HUES48 (cell line): ENCODE measurements around the gene ARMC9.
A peak's percentile ranks its signal among the peaks of the same experiment; 100 is the strongest.
"Not testable (repeated sequence)": the region's sequence is repeated elsewhere in the genome, so short reads cannot be mapped to it uniquely, and the experiment has no call there.

Source experiments
- H3K27ac ChIP-seq: one replicate; pipeline ENCODE4 v1.7.0; 2013; ENCODE audit warnings: low read depth, low read length, inconsistent platforms
- H3K27me3 ChIP-seq: 2 replicates; pipeline ENCODE4 v1.6.1; 2013; ENCODE audit warnings: mild to moderate bottlenecking, low read length; ENCODE audit not compliant: control insufficient read depth, insufficient read depth
- H3K36me3 ChIP-seq: 2 replicates; pipeline ENCODE4 v1.6.1; 2013; ENCODE audit warnings: low read length; ENCODE audit not compliant: control insufficient read depth, insufficient read depth
- H3K4me1 ChIP-seq: 2 replicates; pipeline ENCODE4 v1.6.1; 2013; ENCODE audit warnings: mild to moderate bottlenecking, low read length; ENCODE audit not compliant: control insufficient read depth, insufficient read depth
- H3K4me3 ChIP-seq: 2 replicates; pipeline ENCODE4 v1.5.1; 2013; ENCODE audit warnings: mild to moderate bottlenecking, low read depth, low read length
- H3K9ac ChIP-seq: 2 replicates; pipeline ENCODE4 v1.6.1; 2013; ENCODE audit warnings: mild to moderate bottlenecking, low read depth, low read length, moderate library complexity
- H3K9me3 ChIP-seq: 2 replicates; pipeline ENCODE4 v1.6.1; 2013; ENCODE audit warnings: low read length; ENCODE audit not compliant: control insufficient read depth, insufficient read depth

The ARMC9 gene

DNA sequence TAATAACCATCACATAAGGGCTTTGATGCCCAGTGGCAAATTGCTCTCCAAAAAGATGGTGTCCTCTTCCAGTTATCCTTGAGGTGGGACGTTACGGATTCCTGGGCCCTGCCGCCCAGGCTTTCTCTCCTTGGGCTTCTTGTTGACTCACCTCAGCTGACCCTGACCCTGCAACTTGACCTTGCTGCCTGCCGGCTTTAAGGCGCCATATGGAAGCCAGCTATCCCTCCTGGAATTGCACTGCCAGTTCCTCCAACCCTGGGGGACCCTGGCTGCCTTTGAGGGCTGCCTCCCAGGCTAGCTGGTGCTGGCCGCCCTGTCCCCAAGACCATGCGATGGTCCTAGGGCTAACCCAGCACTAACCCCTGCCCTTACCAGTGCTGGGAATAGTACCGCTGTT lies 168.7 kb downstream of the ARMC9 start:
- Histone ChIP-seq H3K9me3 (no peaks in the 10 kb centered on the region), H3K36me3 (no peaks in the 10 kb centered on the region), H3K9ac (no peak overlapping the region), H3K27me3 (no peaks in the 10 kb centered on the region), H3K27ac (no peak overlapping the region), H3K4me1 (peaks cover 29% of the 10 kb centered on the region), H3K4me3 (no peak overlapping the region)

DNA sequence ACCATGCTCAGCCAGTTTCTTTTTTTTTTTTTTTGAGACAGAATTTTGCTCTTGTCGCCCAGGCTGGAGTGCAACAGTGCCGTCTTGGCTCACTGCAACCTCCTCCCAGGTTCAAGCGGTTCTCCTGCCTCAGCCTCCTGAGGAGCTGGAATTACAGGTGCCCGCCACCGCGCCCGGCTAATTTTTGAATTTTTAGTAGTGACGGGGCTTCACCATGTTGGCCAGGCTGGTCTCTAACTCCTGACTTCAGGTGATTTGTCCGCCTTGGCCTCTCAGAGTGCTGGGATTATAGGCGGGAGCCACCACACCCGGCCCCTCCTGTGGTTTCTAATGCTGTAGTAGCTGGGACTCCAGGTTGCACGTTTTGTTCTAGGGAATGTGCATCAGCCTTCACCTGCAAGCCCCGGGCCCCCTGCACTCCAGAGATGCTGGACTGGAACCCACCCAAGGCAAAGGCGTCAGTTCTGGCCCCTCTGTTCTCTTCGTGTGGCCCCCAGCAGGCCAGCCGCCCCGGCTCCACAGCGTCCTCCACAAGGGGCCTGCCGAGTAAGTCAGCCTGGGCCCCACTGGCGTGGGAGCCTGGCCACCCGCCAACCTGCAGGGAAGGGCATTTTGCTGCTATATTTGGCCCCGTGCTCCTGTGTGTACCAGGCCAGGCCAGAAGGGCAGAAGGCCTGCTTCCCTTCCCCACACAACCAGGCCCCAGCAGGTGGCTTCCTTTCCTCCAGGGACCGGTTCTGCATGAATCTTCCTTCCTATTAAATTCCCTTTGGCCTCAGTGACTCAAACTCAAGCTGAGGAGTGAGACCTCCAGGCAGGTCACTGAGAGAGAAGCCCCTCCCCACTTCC lies 171.4 kb downstream of the ARMC9 start:
- Histone ChIP-seq H3K27ac (peak overlapping the region; percentile 95), H3K9ac (no peak overlapping the region)

GRCh38 chr2:231370429-231370748 lies 172.0 kb downstream of the ARMC9 start:
- H3K27ac ChIP-seq = peak overlapping the region; percentile 95
- H3K27me3 ChIP-seq = no peaks in the 10 kb centered on the region
- H3K9me3 ChIP-seq = no peaks in the 10 kb centered on the region
- H3K4me3 ChIP-seq = peak overlapping the region; percentile 41; the same call in 1 of the 2 replicates
- peak overlapping the region; percentile 49 for H3K9ac ChIP-seq
- peaks cover 32% of the 10 kb centered on the region for H3K4me1 ChIP-seq
- H3K36me3 ChIP-seq = no peaks in the 10 kb centered on the region

More for the DNA sequence above, 171.4 kb downstream of the ARMC9 start:
- H3K27me3 ChIP-seq = no peaks in the 10 kb centered on the region
- no peaks in the 10 kb centered on the region for H3K36me3 ChIP-seq
- H3K4me1 ChIP-seq = peaks cover 30% of the 10 kb centered on the region
- 0 out of 2 replicates have a peak overlapping the region, but pooled peaks have one; percentile 41 for H3K4me3 ChIP-seq
- no peaks in the 10 kb centered on the region for H3K9me3 ChIP-seq

DNA sequence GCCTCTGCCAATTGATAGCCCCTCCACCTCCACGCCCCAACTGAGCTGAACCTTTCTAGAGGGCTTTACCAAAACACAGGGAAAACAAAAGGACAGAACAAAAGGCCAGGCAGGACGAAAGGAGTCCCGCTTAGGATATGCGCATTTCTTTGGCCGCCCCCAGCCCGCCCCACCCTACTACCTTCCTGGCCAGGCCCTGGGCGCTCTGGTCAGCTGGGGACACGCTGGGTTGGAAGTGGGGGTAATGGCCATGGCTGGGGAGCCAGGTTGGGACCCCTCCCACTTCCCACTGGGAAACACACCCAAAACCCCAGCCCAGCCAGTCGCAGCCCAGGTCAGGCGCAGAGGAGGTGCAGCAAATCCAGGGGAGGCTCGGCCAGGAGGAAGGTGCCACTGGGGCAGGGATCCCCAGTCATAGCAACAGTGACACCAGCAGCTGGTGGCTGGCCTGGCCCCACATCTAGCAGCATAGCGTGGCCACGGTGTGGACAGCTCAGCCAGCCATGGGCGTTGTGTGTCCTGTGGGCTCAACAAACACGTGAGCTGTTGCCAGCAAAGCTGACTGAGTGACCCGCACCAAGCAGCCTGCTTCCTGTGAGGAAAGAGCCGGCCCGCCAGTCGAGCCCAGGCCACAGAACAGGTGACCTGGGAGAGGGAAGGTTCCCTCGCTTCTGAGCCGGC lies 172.5 kb downstream of the ARMC9 start:
- H3K9me3 ChIP-seq = no peaks in the 10 kb centered on the region
- H3K4me1 ChIP-seq = peaks cover 36% of the 10 kb centered on the region
- peak overlapping the region; percentile 49; the same call in 1 of the 2 replicates for H3K9ac ChIP-seq

DNA sequence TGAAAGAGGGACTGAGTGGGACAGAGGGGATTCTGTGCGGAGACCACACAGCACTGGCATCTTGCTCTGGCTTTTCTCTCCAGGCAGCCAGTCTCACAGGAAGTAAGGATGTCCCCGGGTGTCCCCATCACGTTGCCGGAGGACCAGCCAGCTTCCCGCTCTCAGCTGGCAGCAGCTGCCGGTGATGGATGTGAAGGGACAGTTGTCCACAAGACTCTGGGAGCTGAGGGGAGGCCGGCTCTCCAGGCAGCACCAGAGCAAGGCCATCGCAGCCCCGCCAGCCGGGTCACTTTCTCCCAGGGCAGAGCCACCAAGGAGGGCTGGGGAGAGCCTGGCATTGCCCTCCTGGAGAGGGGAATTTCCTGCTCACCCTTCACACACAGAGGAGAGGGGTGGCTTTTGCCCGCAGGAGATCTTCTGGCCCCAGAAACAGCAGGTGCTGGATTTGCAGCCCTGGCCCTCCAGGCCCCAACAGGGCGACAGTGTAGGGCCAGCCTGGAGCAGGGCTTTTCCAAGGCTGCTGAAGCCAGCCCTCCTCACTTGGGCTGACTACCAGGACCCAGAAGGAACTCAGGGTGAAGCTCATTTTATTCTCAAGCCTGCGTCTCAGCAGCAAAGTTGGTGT lies 173.1 kb downstream of the ARMC9 start:
- Histone ChIP-seq H3K27me3 (no peaks in the 10 kb centered on the region), H3K36me3 (no peaks in the 10 kb centered on the region), H3K4me3 (no peak overlapping the region), H3K9ac (no peak overlapping the region), H3K9me3 (no peaks in the 10 kb centered on the region), H3K27ac (peak overlapping the region; percentile 95), H3K4me1 (peaks cover 39% of the 10 kb centered on the region)

More for the DNA sequence above, 172.5 kb downstream of the ARMC9 start:
- Histone ChIP-seq H3K36me3 (no peaks in the 10 kb centered on the region), H3K27me3 (no peaks in the 10 kb centered on the region), H3K27ac (peak overlapping the region; percentile 95), H3K4me3 (no peak overlapping the region; the same call in 1 of the 2 replicates)

DNA sequence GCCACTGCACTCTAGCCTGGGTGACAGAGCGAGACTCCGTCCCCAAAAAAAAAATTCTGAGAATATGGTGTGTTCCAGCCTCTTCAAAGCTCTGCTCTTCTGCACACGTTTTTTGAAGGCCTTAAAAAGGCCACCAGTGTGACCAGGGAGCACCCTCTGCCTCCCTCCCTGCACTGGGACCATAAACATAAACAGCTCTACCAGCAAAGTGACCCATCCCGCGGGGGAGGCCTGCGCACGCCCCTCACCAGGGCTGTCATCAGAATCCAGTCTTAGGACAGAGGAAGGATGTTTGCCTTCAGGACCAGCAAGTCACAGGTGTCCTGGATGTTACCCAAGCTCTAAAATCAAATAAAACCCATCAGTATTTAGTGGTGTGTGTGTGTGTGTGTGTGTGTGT lies 173.9 kb downstream of the ARMC9 start:
- Histone ChIP-seq H3K9me3 (no peaks in the 10 kb centered on the region), H3K36me3 (no peaks in the 10 kb centered on the region), H3K27ac (no peak overlapping the region), H3K4me1 (peaks cover 45% of the 10 kb centered on the region), H3K27me3 (no peaks in the 10 kb centered on the region), H3K9ac (no peak overlapping the region), H3K4me3 (no peak overlapping the region)

- H3K4me1 ChIP-seq = peaks cover 50% of the 10 kb centered on the region
Measured at GRCh38 chr2:231373184-231373583, 174.8 kb downstream of the ARMC9 start.

DNA sequence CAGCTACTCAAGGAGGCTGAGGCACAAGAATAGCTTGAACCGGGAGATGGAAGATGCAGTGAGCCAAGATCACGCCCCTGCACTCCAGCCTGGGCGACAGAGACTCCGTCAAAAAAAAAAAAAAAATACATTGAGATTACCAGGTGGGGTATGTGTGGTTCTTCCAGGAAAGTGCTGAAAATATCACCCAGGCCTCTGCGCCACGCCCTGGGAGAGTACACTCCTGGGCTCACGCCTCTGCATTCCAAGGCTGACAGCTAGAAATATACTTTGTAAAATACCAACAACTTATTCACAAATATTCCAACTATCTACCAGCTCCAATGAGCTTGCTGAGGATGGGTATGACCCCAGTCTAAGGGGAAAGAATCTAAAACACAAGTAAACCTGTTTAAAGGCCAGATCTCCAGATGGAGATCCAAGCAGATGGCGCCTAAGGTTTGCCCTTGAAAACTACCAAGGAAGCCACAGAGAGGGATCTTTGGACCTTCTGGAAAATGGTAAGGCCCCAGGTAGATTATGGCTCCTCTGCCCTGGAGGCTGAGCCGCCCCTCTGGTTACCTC lies 175.4 kb downstream of the ARMC9 start:
- Histone ChIP-seq H3K9me3 (no peaks in the 10 kb centered on the region), H3K27ac (no peak overlapping the region), H3K4me1 (peaks cover 48% of the 10 kb centered on the region)

More at GRCh38 chr2:231373184-231373583, 174.8 kb downstream of the ARMC9 start:
- Histone ChIP-seq H3K4me3 (no peak overlapping the region), H3K9me3 (no peaks in the 10 kb centered on the region), H3K36me3 (no peaks in the 10 kb centered on the region), H3K9ac (no peak overlapping the region), H3K27ac (no peak overlapping the region), H3K27me3 (no peaks in the 10 kb centered on the region)

DNA sequence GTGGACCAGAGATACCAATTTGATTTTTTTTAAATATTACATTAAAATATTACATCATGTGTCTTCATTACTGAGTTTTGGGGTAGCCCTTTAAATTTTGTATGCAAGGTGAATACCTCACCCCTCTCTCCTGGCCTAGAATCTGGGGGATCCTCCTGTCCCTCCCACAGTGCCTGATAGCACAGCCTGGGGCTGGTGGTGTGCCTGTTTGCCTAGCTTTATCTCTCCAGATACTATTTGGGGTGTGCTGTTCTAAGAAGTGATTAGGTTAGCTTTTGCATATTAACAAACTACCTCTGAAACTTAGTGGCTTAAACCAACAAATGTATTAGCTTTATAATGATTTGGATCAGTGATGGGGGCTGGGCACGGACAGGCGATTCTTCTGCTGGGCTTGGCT lies 176.3 kb downstream of the ARMC9 start:
- no peak overlapping the region for H3K9ac ChIP-seq
- no peaks in the 10 kb centered on the region for H3K36me3 ChIP-seq
- H3K27me3 ChIP-seq = no peaks in the 10 kb centered on the region

More for the DNA sequence above, 175.4 kb downstream of the ARMC9 start:
- Histone ChIP-seq H3K36me3 (no peaks in the 10 kb centered on the region), H3K4me3 (no peak overlapping the region), H3K27me3 (no peaks in the 10 kb centered on the region), H3K9ac (no peak overlapping the region)

DNA sequence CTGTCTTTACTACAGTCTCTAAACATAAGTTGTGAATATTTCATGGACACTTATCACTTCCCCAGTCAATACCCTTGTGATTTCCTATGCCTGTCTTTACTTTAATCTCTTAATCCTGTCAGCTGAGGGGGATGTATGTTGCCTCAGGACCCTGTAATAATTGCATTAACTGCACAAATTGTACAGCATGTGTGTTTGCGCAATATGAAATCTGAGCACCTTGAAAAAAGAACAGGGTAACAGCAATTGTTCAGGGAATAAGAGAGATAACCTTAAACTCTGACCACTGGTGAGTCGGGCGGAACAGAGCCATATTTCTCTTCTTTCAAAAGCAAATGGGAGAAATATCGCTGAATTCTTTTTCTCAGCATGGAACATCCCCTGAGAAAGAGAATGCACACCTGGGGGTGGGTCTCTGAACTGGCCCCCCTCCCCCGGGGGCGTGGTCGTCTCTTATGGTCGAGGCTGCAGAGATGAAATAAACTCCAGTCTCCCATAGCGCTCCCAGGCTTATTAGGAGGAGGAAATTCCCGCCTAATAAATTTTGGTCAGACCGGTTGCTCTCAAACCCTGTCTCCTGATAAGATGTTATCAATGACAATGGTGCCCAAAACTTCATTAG lies 177.7 kb downstream of the ARMC9 start:
- H3K27me3 ChIP-seq, H3K9ac ChIP-seq: not testable (repeated sequence)

More for the DNA sequence above, 176.3 kb downstream of the ARMC9 start:
- Histone ChIP-seq H3K4me1 (peaks cover 45% of the 10 kb centered on the region), H3K9me3 (no peaks in the 10 kb centered on the region), H3K4me3 (no peak overlapping the region), H3K27ac (peak overlapping the region; percentile 67)

More for the DNA sequence above, 177.7 kb downstream of the ARMC9 start:
- H3K4me3 ChIP-seq, H3K36me3 ChIP-seq, H3K9me3 ChIP-seq: not testable (repeated sequence)
- Histone ChIP-seq H3K27ac (peak overlapping the region; percentile 78), H3K4me1 (peaks cover 34% of the 10 kb centered on the region)
